DMS153 (cell line): ENCODE measurements around the gene SERPINH1.
A peak's percentile ranks its signal among the peaks of the same experiment; 100 is the strongest.

Source experiments
- DNase-seq: peaks from one replicate; lab custom pipeline; 2025; lab: John Stamatoyannopoulos, UW

SERPINH1 gene

GRCh38 chr11:75562048-75562835, at the start of gene SERPINH1:
Gene SERPINH1, plus strand, starts transcription at chr11:75562253. Its CDS starts 4,097 bp downstream, at chr11:75566350.
- peak; percentile 63 for DNase-seq

- no peak for DNase-seq
These were observed 48.8 kb upstream of the SERPINH1 start for GRCh38 chr11:75513250-75513649.

- no peak for DNase-seq
These were observed 47.5 kb upstream of the SERPINH1 start for GRCh38 chr11:75514596-75514995.

- no peak for DNase-seq
These were observed 45.9 kb upstream of the SERPINH1 start for GRCh38 chr11:75516140-75516539.

GRCh38 chr11:75516886-75517285, 45.2 kb upstream of the SERPINH1 start:
- DNase-seq, result no peak

- no peak for DNase-seq
These were observed 43.9 kb upstream of the SERPINH1 start for GRCh38 chr11:75518204-75518549.

- DNase-seq, result no peak
These were observed 43.0 kb upstream of the SERPINH1 start for GRCh38 chr11:75518771-75519653.

DNA sequence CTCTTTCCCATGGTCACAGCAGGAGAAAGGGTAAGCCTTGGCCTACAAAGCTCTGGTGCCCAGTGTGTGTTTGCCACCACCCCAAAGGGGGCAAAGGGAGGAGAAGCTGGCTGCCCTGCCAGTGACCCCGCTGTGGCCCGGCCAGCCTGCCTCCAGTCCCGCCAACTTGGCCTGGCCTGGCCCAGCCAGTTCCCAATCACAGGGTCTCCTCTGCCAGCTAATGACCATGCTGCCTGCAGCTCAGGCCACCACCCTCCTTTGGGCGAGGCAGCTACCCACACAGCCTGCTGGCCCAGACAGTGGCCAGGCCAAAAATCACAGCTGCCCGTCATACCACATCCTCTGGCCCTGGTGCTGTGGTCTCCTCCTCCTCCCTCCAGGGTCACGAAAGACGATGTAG, 41.4 kb upstream of the SERPINH1 start:
- no peak for DNase-seq

GRCh38 chr11:75522286-75523044, 39.6 kb upstream of the SERPINH1 start:
- no peak for DNase-seq

GRCh38 chr11:75523189-75523588, 38.9 kb upstream of the SERPINH1 start:
- no peak for DNase-seq

DNA sequence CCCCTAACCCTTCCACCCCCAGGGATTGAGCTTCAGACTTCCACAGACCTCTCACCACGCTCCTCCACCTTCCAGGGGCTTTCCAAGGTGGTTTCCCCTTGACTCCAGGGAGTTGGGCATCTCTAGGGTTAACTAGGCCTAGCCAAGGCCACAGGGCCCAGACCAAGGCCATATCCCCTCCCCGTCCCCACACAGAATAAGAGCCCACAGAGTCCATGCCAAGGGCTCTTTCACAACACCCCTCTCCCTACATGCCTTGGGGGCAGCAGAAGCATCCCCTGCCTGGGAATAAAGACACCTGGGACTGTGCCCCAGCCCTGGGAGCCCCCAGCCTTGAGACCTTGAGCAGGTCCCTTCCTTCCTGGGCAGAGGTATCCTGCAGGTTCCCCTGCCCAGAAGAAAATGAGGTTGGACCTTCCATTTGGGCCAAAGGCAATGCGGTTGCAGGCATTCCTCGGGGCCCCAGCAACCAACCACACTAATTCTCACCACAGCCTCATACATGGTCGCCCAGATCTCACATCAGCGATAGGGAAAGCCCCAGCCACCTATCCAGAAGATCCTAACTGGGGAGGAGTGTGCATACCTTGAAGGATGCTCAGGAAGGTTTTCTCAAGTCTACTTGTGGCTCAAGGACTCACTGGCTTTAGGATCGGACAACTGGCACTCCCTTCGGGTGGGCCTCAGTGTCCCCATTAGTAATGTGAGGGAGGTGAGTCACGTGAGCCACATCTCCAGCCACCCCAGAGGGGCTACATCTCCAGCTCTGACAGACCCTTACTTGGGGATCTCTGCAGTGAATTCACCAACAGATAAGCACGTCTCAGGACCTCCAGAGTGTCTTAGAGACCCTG, 38.0 kb upstream of the SERPINH1 start:
- DNase-seq, result no peak

GRCh38 chr11:75524665-75525432, 37.2 kb upstream of the SERPINH1 start:
- DNase-seq, result no peak

DNA sequence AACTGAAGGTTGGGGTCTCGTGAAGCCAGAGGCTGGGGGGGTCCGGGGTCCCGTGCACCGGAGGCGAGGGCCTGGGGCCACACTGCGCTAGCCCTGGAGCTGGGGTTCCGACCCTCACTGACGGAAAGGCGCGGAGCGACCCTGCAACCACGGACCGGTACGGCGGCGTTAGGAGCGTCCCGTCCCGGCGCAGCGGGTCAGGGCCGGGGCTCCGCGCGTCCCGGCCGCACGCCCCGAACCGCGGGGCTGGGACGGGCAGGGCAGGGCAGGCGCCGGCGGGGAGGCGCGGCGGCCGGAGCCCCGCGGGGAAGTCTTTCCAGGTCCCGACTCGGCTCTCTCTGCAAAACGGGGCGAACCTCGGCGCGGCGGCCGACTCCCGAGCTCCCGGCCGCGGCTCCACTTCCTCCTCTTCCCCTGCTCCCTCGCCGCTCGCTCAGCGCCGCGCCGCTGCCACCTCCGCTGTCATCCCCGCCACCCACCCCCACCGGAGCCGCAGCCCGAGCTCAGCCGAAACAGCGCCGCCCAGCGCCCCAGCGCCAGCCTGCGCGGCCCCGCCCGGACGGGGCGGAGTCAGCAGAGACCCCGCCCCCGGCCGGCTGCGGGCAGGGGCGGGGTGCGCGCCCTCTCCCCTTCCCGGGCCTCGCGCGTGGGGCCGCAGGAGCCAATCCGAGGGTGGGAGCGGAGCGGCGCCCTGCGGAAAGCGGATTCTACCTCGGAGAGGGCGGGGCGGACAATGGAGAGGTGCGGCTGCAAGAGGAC, 36.4 kb upstream of the SERPINH1 start, which contains the start of gene GDPD5:
Gene GDPD5 (minus strand): TSS at position 509 of the 759 bp plus-strand sequence. CDS start 48,206 bp downstream, outside the sequence.
- peak; percentile 81 for DNase-seq

DNA sequence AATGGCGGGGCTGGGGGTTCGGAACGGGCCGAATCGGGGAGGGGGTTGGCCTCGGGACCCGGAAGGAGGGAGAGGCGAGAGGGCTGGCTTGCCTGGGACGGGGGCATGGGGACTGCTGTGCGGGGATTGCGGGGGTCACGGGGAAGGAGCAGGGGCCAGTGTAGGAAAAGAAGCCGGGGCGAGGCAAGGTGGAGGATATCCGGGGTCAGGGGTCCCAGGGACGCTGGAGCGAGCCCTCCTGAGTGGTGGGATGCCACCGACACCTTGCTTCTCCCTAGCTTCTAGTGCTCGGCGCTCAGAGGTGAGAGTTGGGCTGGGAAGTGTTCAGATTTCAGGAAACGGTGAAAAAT, 35.9 kb upstream of the SERPINH1 start:
- DNase-seq, result no peak

DNA sequence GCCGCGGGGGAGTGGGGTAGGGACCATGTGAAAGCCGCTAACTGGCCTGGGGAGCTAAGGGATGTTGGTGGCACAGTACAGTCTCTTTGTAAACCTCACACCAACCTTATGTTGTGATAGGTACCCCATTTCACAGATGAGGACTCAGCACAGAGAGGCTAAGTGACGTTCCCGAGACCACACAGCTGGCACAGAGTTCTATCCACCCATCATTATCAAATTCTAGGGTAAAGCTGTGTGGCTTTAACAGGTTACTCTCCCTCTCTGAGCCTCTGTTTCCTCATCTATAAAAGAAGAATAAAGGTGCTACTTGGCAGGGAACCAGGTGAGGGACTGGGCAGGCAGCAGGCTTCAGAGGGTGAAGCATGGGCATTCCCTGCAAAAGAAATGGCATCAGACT, 34.9 kb upstream of the SERPINH1 start:
- DNase-seq, result no peak

GRCh38 chr11:75527938-75528735, 33.9 kb upstream of the SERPINH1 start:
- DNase-seq, result no peak

- no peak for DNase-seq
These were observed 31.5 kb upstream of the SERPINH1 start for GRCh38 chr11:75530577-75530976.

DNA sequence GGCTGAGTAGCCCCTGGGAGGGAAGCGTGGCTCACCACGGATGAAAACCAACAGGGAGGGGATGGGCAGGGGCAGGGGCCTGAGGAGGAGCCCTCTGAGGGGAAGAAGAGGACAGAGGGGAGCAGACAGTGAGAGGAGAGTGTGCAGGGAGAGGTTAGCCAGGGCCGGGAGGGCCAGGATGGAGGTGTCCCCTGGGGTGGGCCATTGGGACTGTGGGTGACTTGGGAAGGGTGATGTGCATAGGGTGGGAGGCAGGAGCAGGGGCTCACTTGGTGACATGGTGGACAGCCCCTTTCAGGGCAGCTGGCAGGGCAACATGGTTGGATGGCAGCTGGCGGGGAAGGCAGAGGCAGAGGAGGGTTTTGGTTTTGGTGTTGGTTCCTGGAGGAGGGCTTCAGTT, 30.7 kb upstream of the SERPINH1 start:
- DNase-seq, result no peak
